HUES6 (cell line): ENCODE results near the gene UBE2U.

Source experiments
- H3K27ac ChIP-seq: 2 replicates; pipeline ENCODE4 v1.7.0; 2013; ENCODE audit warnings: low read depth, mild to moderate bottlenecking, low read length, inconsistent platforms
- H3K27me3 ChIP-seq: 2 replicates; pipeline ENCODE4 v1.6.1; 2013; ENCODE audit warnings: low read length; ENCODE audit not compliant: control insufficient read depth, insufficient read depth
- H3K36me3 ChIP-seq: 2 replicates; pipeline ENCODE4 v1.6.1; 2013; ENCODE audit warnings: low read length; ENCODE audit not compliant: control insufficient read depth, insufficient read depth
- H3K4me1 ChIP-seq: 2 replicates; pipeline ENCODE4 v1.6.1; 2013; ENCODE audit warnings: low read length; ENCODE audit not compliant: control insufficient read depth, insufficient read depth
- H3K4me3 ChIP-seq: 2 replicates; pipeline ENCODE4 v1.5.1; 2013; ENCODE audit warnings: low read depth, low read length
- H3K9ac ChIP-seq: one replicate; pipeline ENCODE4 v1.6.1; 2013; ENCODE audit warnings: mild to moderate bottlenecking, low read length
- H3K9me3 ChIP-seq: 2 replicates; pipeline ENCODE4 v1.6.1; 2013; ENCODE audit warnings: low read depth, low read length; ENCODE audit not compliant: control insufficient read depth, insufficient read depth

UBE2U gene

DNA sequence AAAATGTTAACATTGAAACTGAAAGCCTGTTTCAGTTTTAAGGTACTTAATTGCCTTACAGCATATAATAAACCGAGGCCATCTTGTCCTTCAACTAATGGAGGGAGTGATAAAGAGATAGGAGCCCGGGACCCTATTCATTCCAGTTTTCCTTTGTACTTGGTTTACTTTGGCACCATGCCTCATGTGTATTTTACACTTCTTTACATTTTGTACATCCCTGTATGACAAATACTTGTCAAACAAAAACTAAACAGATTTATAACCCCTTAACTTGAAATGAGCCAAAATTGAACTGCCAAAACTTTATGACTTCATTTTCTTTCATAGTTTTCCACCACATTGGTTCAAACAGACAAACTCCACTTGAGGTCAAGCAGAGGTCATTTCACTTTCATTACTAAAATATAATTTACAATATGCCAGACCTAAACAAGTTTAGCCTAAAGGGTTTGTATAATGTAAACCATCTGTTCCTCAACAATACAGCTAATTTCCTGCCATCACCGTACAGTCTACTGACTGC, 30.9 kb upstream of the UBE2U start:
- Histone ChIP-seq H3K27ac (no peak overlapping the region), H3K27me3 (no peaks in the 10 kb centered on the region), H3K36me3 (peaks cover 42% of the 10 kb centered on the region), H3K9ac (no peak overlapping the region), H3K4me1 (peaks cover 24% of the 10 kb centered on the region), H3K4me3 (no peak overlapping the region), H3K9me3 (peaks cover 18% of the 10 kb centered on the region)

DNA sequence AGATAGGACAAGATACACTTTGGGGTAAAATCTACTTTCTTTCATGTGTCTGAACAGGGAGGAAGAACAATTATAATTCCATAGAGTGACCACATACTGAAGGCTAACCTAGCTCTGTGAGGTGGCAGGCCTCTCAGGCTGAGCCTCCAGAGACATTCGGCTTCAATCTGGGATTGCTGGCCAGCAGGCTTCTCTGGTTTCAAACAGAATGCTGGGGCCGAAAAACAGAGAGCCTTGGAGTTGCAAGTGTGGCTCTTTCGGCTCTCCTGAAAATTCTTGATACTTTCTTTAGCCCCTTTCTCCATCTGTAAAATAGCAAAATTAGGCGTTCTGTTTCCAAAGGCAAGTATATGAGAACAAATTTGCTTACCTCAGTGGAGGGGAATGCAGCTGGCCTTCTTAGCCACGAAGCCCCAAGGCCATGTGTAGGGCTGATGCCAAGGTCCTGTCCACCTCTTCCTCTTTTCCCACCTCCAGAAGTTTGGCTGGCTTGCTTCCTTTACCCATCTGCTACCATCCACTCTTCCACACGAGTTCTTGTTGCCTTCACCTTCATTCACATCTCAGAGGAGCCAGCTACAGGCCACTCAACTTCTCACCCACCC, 30.0 kb upstream of the UBE2U start:
- H3K4me1 ChIP-seq: peaks cover 24% of the 10 kb centered on the region
- peaks cover 13% of the 10 kb centered on the region for H3K9me3 ChIP-seq
- no peak overlapping the region for H3K4me3 ChIP-seq
- H3K27me3 ChIP-seq: no peaks in the 10 kb centered on the region
- H3K27ac ChIP-seq: 0 out of 2 replicates have a peak overlapping the region, but pooled peaks have one; percentile 48
- no peak overlapping the region for H3K9ac ChIP-seq
- peaks cover 42% of the 10 kb centered on the region for H3K36me3 ChIP-seq

DNA sequence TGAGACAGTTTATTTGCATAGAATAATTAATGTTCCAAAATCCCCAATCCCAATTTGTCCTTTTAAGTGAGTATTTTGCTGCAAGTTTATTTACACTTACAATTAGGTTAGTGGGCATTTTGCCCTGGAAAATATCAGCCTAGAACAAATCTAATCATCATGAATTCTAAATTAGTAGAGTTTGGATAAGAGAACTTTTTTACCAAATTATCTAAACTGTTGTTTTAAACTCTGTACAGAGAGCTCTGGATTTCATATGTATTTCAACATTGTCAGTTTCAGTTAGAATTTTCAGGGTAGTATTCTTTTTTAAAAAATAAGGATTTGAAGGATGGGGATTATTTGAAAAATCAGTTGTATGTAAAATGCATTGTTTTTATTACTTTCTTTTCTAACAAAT, 27.8 kb upstream of the UBE2U start:
- H3K9ac ChIP-seq: no peak overlapping the region
- H3K4me3 ChIP-seq: no peak overlapping the region
- H3K27ac ChIP-seq: no peak overlapping the region
- H3K27me3 ChIP-seq: no peaks in the 10 kb centered on the region
- H3K4me1 ChIP-seq: peaks cover 24% of the 10 kb centered on the region
- H3K9me3 ChIP-seq: peaks cover 4% of the 10 kb centered on the region; the same call in 1 of the 2 replicates
- peaks cover 32% of the 10 kb centered on the region for H3K36me3 ChIP-seq

GRCh38 chr1:64176659-64177058, 26.8 kb upstream of the UBE2U start:
- peaks cover 26% of the 10 kb centered on the region for H3K36me3 ChIP-seq
- H3K9me3 ChIP-seq: no peaks in the 10 kb centered on the region
- H3K27me3 ChIP-seq: no peaks in the 10 kb centered on the region
- H3K4me3 ChIP-seq: no peak overlapping the region
- no peak overlapping the region for H3K9ac ChIP-seq
- no peak overlapping the region for H3K27ac ChIP-seq
- H3K4me1 ChIP-seq: peaks cover 19% of the 10 kb centered on the region

DNA sequence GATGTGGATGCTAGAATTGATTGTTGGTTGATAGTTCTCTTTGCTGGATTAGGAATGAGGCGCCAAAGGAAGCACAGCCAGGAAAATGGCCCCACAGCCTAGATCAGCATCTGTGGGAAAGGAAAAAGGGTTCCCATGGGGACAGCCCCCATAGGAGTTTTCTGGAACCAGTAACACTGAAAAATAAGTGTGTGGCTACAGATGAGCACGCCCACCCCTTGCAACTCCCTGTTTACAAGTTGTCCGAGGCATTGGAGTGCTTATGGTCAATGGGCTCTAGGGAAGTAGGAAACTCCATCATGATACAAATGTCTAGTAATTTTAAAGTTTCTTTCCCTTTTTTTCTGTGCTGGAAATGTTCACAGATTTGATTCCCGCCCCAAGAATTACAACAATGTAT, 23.8 kb upstream of the UBE2U start:
- Histone ChIP-seq H3K9me3 (no peaks in the 10 kb centered on the region), H3K4me3 (no peak overlapping the region), H3K27ac (no peak overlapping the region), H3K36me3 (peaks cover 23% of the 10 kb centered on the region), H3K9ac (no peak overlapping the region), H3K27me3 (no peaks in the 10 kb centered on the region), H3K4me1 (no peaks in the 10 kb centered on the region)

- no peaks in the 10 kb centered on the region for H3K27me3 ChIP-seq
- no peak overlapping the region for H3K9ac ChIP-seq
- no peak overlapping the region for H3K27ac ChIP-seq
- H3K4me3 ChIP-seq: no peak overlapping the region
- H3K36me3 ChIP-seq: peaks cover 19% of the 10 kb centered on the region
- H3K9me3 ChIP-seq: no peaks in the 10 kb centered on the region
- no peaks in the 10 kb centered on the region for H3K4me1 ChIP-seq
Observed at GRCh38 chr1:64182207-64182606, 21.2 kb upstream of the UBE2U start.

DNA sequence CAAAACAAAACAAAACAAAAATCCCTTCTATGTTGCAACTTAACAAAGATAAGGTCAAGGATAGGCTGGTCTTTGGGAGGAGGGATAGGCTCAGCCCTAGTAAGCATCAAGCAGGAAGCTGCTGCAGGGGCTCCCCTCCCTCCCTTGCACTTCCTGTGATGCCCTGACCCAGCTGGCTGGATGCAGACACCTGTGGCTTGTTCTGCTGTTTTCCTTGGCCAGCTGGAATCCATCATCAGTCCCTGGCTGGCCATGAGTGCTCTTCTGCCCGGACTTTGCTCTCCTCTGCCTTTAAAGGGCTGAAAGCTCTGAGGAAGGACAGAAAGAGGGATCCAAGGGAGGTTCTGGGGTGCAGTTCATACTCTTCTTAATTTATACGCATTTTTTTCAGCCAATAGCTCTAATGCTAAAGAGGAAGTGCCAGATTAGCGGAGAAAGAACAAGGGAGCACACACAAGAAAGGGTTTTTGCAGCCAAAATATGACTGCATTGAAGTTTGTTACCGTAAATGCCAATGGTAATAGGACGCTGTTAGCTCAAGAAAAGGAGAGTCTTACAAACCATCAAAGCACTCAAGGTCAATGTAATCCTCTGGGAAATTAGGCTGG, 19.9 kb upstream of the UBE2U start:
- Histone ChIP-seq H3K9me3 (no peaks in the 10 kb centered on the region), H3K27me3 (no peaks in the 10 kb centered on the region), H3K4me3 (no peak overlapping the region), H3K27ac (no peak overlapping the region), H3K4me1 (no peaks in the 10 kb centered on the region), H3K36me3 (peaks cover 6% of the 10 kb centered on the region), H3K9ac (no peak overlapping the region)

DNA sequence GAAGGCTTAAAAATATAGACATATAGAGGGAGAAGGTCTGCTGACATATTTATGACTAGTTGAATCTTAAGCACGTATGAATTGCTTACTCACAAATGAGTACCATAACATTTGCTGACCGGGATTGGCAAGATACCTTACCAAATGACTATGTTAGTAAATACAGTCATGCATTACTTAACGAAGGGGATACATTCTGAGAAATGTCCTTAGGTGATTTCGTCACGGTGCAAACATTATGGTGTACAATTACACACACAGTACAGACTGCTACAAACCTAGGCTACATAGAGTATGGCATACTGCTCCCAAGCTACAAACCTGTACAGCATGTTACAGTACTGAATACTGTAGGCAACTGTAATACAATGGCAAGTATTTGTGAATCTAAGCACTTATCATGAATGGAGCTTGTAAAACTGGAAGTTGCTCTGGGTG, 19.4 kb upstream of the UBE2U start:
- H3K9ac ChIP-seq: no peak overlapping the region
- H3K27ac ChIP-seq: no peak overlapping the region
- peaks cover 5% of the 10 kb centered on the region; the same call in 1 of the 2 replicates for H3K36me3 ChIP-seq

GRCh38 chr1:64186138-64186897, 17.1 kb upstream of the UBE2U start:
- Histone ChIP-seq H3K27ac (no peak overlapping the region), H3K9me3 (no peaks in the 10 kb centered on the region), H3K36me3 (no peaks in the 10 kb centered on the region), H3K9ac (no peak overlapping the region), H3K4me3 (no peak overlapping the region), H3K27me3 (no peaks in the 10 kb centered on the region), H3K4me1 (no peaks in the 10 kb centered on the region)

More for the DNA sequence above, 19.4 kb upstream of the UBE2U start:
- no peaks in the 10 kb centered on the region for H3K9me3 ChIP-seq
- H3K4me1 ChIP-seq: no peaks in the 10 kb centered on the region
- H3K27me3 ChIP-seq: no peaks in the 10 kb centered on the region
- no peak overlapping the region for H3K4me3 ChIP-seq

DNA sequence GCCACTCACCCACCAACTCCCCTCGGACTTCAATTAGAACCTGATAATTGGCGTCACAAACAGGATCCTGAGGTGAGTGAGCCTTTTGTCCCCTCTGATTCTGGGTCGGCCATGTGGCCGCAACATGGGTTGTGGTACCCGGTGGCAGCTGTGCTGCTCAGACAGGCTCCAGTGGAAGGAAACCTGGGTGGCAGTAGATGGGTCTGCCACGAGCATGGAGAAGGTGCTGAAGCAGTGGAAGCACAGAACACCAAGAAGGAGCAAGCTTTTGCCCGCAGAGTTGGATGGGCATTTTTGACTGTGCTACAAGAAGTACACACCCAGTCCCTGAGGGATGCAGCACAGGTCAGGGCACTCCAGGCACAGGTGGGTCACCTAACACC, 16.5 kb upstream of the UBE2U start:
- Histone ChIP-seq H3K27me3 (no peaks in the 10 kb centered on the region), H3K4me3 (no peak overlapping the region), H3K36me3 (no peaks in the 10 kb centered on the region), H3K4me1 (no peaks in the 10 kb centered on the region), H3K9ac (no peak overlapping the region), H3K9me3 (peaks cover 3% of the 10 kb centered on the region), H3K27ac (no peak overlapping the region)

DNA sequence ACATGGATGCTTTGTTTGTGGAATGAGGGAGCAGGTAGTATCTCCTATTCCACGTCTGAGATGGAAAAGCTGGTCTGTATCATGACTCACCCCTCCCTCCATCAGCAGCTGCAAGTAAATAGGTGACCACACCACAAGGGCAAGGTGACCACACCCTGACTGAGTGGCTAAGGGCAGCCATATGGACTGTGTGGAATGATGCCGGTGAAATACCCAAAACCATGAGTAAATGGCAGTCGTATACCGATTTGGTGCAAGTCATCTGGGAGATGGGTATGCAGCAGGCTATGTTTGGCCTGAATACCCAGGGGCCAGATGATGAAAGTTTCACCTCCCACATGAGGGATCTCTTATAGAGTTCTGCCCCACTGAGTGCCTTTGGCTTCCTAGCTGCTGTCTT, 15.8 kb upstream of the UBE2U start:
- no peaks in the 10 kb centered on the region for H3K4me1 ChIP-seq

More for the DNA sequence above, 15.8 kb upstream of the UBE2U start:
- Histone ChIP-seq H3K9me3 (peaks cover 11% of the 10 kb centered on the region), H3K4me3 (no peak overlapping the region), H3K27ac (no peak overlapping the region), H3K36me3 (no peaks in the 10 kb centered on the region), H3K27me3 (no peaks in the 10 kb centered on the region), H3K9ac (no peak overlapping the region)
